Neural progenitor cell (in vitro differentiated cells): ENCODE results near the gene WFS1. TPM values are rescaled to one million over a fixed set of nuclear protein-coding genes. Genes with fewer than 3 reads are reported as not detected.

Source experiments
- DNase-seq: peaks from one replicate; pipeline ENCODE4 v3.0.0-alpha.2; 2016; ENCODE audit warnings: low spot score
- H2AFZ ChIP-seq: fragments of 200-600 bp; sonication (generic); replicated peaks from 2 replicates; pipeline ENCODE4 v1.6.1; 2016; ENCODE audit warnings: antibody characterized with exemption
- H3F3A ChIP-seq: fragments of 200-600 bp; sonication (generic); 2 replicates; pipeline ENCODE4 v1.6.1; 2016; ENCODE audit warnings: antibody characterized with exemption, low read depth
- H3K27ac ChIP-seq: fragments of 200-600 bp; sonication (generic); 2 replicates; pipeline ENCODE4 v1.5.1; 2016; ENCODE audit warnings: mild to moderate bottlenecking
- H3K27me3 ChIP-seq: fragments of 200-600 bp; sonication (generic); 2 replicates; pipeline ENCODE4 v1.6.1; 2016; ENCODE audit warnings: mild to moderate bottlenecking, moderate library complexity
- H3K36me3 ChIP-seq: fragments of 200-600 bp; sonication (generic); 2 replicates; pipeline ENCODE4 v1.5.1; 2016
- H3K4me1 ChIP-seq: fragments of 200-600 bp; sonication (generic); 2 replicates; pipeline ENCODE4 v1.6.1; 2016; ENCODE audit warnings: mixed run types
- H3K4me2 ChIP-seq: fragments of 200-600 bp; sonication (generic); 2 replicates; pipeline ENCODE4 v1.6.1; 2016
- H3K4me3 ChIP-seq: fragments of 200-600 bp; sonication (generic); 2 replicates; pipeline ENCODE4 v1.5.1; 2016
- H3K79me2 ChIP-seq: fragments of 200-600 bp; sonication (generic); 2 replicates; pipeline ENCODE4 v1.6.1; 2016; ENCODE audit warnings: low read depth
- H3K9ac ChIP-seq: fragments of 200-600 bp; sonication (generic); 2 replicates; pipeline ENCODE4 v1.6.1; 2016
- H3K9me3 ChIP-seq: fragments of 200-600 bp; sonication (generic); 2 replicates; pipeline ENCODE4 v1.5.1; 2016; ENCODE audit warnings: low read depth
- H4K20me1 ChIP-seq: fragments of 200-600 bp; sonication (generic); 2 replicates; pipeline ENCODE4 v1.6.1; 2016; ENCODE audit warnings: low read depth
- H3K27ac Mint-ChIP-seq: 3 replicates; pipeline ENCODE4 v1.8.0; 2021; ENCODE audit warnings: mixed read lengths
- H3K27me3 Mint-ChIP-seq: 2 replicates; pipeline ENCODE4 v1.8.0; 2022; ENCODE audit warnings: low read depth, mild to moderate bottlenecking, inconsistent platforms, moderate library complexity, mixed read lengths; ENCODE audit not compliant: insufficient read depth
- H3K36me3 Mint-ChIP-seq: 3 replicates; pipeline ENCODE4 v1.8.0; 2021; ENCODE audit warnings: mixed read lengths
- H3K4me1 Mint-ChIP-seq: 3 replicates; pipeline ENCODE4 v1.8.0; 2021; ENCODE audit warnings: mixed read lengths
- H3K4me3 Mint-ChIP-seq: 3 replicates; pipeline ENCODE4 v1.8.0; 2021; ENCODE audit warnings: mild to moderate bottlenecking, moderate library complexity, mixed read lengths
- H3K9me3 Mint-ChIP-seq: 3 replicates; pipeline ENCODE4 v1.8.0; 2020; ENCODE audit warnings: mixed read lengths
- EZH2 ChIP-seq: fragments of 200-600 bp; sonication (generic); IDR thresholded peaks from 2 replicates; pipeline ENCODE4 v1.6.1; 2017; ENCODE audit warnings: antibody characterized with exemption, mild to moderate bottlenecking, moderate library complexity
- EZH2phosphoT487 ChIP-seq: fragments of 200-600 bp; sonication (generic); IDR thresholded peaks from 2 replicates; pipeline ENCODE4 v1.6.1; 2017; ENCODE audit warnings: antibody characterized with exemption
- total RNA-seq: library from RNA; depleted of rRNA; stranded (reverse); fragments of >200 nt; gene quantifications from 2 replicates; pipeline ENCODE4 v1.2.3, GENCODE V29; 2015; ENCODE audit warnings: low replicate concordance
- TF ChIP-seq, protein P1 (sequence below): fragments of 200-600 bp; sonication (generic); IDR thresholded peaks from 2 replicates; pipeline ENCODE4 v1.5.1; 2017; ENCODE audit warnings: antibody characterized with exemption, mild to moderate bottlenecking

The WFS1 gene
- total RNA-seq, 1 donor from 2014 or later = 8.8 TPM

DNA sequence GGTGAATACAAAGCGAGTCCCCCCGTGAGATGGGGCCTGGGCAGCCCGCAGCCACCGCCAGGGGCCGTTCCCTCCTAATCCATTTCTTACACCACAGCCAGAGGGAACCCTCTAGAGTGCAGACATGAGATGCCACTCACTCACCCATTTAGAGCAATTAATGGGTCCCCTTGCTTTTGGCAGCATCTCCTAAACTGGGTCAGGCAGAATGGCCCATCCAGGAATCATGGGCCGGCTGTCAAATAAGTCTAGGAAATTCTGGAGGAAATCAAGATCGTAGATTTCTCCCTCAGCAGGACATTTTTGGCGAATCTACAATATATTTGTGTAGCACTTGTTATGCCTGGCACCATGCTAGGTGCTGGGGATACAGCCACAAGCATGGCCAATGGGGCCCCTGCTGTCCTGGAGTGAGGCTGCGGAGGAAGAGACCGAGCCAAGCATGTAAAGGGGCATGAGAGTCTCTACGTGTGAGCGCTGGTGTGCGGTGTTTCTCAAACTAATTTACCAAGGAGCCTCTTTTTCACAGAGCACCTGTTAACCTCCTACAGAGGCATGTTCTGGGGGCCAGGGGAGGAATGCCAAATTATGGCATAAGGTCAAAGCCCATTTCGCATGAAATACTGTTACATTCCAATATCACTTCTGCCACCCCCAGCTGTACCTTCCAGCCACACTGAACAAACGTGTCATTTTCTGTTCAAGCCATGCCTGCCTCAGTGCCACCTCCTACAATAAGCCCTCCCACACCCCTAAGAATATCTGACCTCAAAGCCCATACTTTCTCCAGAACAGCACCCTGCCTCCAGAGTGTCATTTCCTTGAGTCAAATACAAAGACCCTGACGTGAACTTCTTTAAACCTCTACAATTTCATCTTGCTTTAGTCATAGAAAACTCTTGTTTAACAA lies 41.2 kb upstream of the WFS1 start:
- Histone ChIP-seq H3K79me2 (no peaks in the 10 kb centered on the region), H3K27ac (no peak overlapping the region), H3F3A (peaks cover 4% of the 10 kb centered on the region), H3K4me1 (no peaks in the 10 kb centered on the region), H3K9me3 (no peaks in the 10 kb centered on the region), H3K36me3 (no peaks in the 10 kb centered on the region), H3K4me2 (no peak overlapping the region), H4K20me1 (peaks cover 8% of the 10 kb centered on the region), H3K27me3 (peaks cover under 1% of the 10 kb centered on the region), H2AFZ (no peak overlapping the region), H3K9ac (no peak overlapping the region), H3K4me3 (no peak overlapping the region)
- Mint-ChIP-seq H3K4me1 (no peaks in the 10 kb centered on the region), H3K27ac (no peak overlapping the region), H3K27me3 (peaks cover 21% of the 10 kb centered on the region), H3K4me3 (no peak overlapping the region), H3K36me3 (no peaks in the 10 kb centered on the region), H3K9me3 (no peaks in the 10 kb centered on the region)
- DNase-seq = no peak
- TF ChIP-seq EZH2 (no peak), EZH2phosphoT487 (no peak)
- TF ChIP-seq, protein P1, sequence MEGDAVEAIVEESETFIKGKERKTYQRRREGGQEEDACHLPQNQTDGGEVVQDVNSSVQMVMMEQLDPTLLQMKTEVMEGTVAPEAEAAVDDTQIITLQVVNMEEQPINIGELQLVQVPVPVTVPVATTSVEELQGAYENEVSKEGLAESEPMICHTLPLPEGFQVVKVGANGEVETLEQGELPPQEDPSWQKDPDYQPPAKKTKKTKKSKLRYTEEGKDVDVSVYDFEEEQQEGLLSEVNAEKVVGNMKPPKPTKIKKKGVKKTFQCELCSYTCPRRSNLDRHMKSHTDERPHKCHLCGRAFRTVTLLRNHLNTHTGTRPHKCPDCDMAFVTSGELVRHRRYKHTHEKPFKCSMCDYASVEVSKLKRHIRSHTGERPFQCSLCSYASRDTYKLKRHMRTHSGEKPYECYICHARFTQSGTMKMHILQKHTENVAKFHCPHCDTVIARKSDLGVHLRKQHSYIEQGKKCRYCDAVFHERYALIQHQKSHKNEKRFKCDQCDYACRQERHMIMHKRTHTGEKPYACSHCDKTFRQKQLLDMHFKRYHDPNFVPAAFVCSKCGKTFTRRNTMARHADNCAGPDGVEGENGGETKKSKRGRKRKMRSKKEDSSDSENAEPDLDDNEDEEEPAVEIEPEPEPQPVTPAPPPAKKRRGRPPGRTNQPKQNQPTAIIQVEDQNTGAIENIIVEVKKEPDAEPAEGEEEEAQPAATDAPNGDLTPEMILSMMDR = no peak

DNA sequence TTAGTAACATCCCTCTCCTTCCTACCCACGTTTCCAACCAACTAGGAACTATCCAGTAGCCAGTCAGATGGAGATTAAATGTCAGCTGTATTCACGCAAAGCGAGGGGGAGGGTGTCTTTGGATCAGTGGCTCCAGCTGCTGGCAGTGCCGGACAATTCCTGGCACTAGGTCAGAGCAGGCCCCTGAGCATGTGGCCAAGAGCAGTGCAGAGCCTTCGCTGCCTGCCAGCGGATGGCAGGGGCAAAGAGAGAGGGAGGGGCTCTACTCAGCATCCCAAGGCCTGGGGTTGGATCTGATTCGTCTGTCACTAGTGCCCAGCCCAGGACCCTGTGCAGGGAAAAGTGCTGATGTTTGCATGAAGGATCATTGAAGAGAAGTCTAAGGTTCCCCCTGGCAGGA lies 40.6 kb upstream of the WFS1 start:
- Histone ChIP-seq H3K36me3 (no peaks in the 10 kb centered on the region), H3K4me1 (no peaks in the 10 kb centered on the region), H4K20me1 (peaks cover 8% of the 10 kb centered on the region), H3K4me2 (no peak overlapping the region), H3F3A (no peaks in the 10 kb centered on the region), H3K9ac (no peak overlapping the region), H3K27ac (no peak overlapping the region), H3K27me3 (no peaks in the 10 kb centered on the region), H3K9me3 (no peaks in the 10 kb centered on the region), H3K79me2 (no peaks in the 10 kb centered on the region), H3K4me3 (no peak overlapping the region), H2AFZ (no peak overlapping the region)
- Mint-ChIP-seq H3K4me3 (no peak overlapping the region), H3K36me3 (no peaks in the 10 kb centered on the region), H3K27ac (no peak overlapping the region), H3K27me3 (peaks cover 18% of the 10 kb centered on the region), H3K4me1 (no peaks in the 10 kb centered on the region), H3K9me3 (no peaks in the 10 kb centered on the region)
- TF ChIP-seq, protein P1 = no peak
- TF ChIP-seq EZH2phosphoT487 (no peak), EZH2 (no peak)
- no peak for DNase-seq

DNA sequence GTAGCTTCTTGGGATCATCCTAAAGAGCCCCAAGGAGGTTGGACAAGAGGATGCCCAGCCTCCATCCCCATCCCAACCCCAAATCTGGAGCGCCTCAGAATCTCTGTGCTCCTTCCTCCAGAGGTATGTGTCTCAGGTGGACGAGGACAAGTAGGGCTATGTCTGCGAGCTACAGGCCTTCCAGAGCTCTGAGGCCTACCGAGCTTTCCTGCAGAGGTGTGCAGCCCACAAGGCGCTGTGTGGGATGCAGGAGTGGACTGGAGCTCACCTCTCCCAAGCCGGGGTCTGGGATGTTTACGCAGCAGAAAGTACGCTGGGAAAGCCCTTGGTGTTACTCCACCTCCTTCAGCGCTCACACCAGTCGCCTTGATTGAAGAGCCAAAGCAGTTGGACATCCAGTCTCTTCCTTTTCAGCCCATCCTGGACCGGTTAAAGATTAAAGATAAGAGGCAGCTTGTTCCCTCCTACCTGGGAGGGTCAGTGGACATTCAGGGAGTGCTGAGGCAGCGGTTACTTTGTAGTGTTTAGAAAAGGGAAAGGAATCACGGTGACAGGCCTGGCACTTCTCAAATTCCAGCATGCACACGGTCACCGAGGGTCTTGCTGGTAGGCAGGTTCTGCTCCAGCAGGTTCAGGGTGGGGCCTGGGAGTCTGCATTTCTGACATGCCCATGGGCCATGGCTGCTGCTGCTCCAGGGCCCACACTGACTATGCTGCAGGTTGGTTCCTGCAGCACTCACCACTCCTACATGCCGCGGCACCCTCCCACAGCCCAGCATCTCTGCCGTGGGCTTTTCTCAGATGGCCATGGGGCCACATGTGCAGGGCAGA lies 39.8 kb upstream of the WFS1 start:
- H3K79me2 ChIP-seq = no peaks in the 10 kb centered on the region
- H4K20me1 ChIP-seq = peaks cover 8% of the 10 kb centered on the region
- Mint-ChIP-seq H3K4me1 (no peaks in the 10 kb centered on the region), H3K4me3 (no peak overlapping the region), H3K27ac (no peak overlapping the region), H3K9me3 (no peaks in the 10 kb centered on the region), H3K27me3 (peaks cover 18% of the 10 kb centered on the region), H3K36me3 (no peaks in the 10 kb centered on the region)
- H3K4me2 ChIP-seq = no peak overlapping the region
- no peaks in the 10 kb centered on the region for H3K9me3 ChIP-seq
- DNase-seq = no peak
- H2AFZ ChIP-seq = no peak overlapping the region
- no peak overlapping the region for H3K27ac ChIP-seq
- H3K27me3 ChIP-seq = no peaks in the 10 kb centered on the region
- no peak overlapping the region for H3K4me3 ChIP-seq
- no peaks in the 10 kb centered on the region for H3K4me1 ChIP-seq
- no peaks in the 10 kb centered on the region for H3F3A ChIP-seq
- no peak overlapping the region for H3K9ac ChIP-seq
- TF ChIP-seq, protein P1 = no peak
- TF ChIP-seq EZH2 (no peak), EZH2phosphoT487 (no peak)
- no peaks in the 10 kb centered on the region for H3K36me3 ChIP-seq
